BLaER1 treated with 17β-estradiol and CSF1 and Interleukin-3, amounts not matched to agents 10 nM and 100 nM (cell line): ENCODE results near the gene ARRDC5.
"Not testable (repeated sequence)": the region's sequence is repeated elsewhere in the genome, so short reads cannot be mapped to it uniquely, and the experiment has no call there.

Experiments used
- H3K27ac ChIP-seq, 11 experiments: shearing (Covaris generic); formaldehyde crosslinking; 2 replicates each; pipeline ENCODE4 v1.8.1; 2022
- H3K27me3 ChIP-seq, 11 experiments: shearing (Covaris generic); formaldehyde crosslinking; 2 replicates each; pipeline ENCODE4 v1.8.1; 2022
- H3K36me3 ChIP-seq, 11 experiments: shearing (Covaris generic); formaldehyde crosslinking; 2 replicates each; pipeline ENCODE4 v1.8.1; 2022
- H3K4me1 ChIP-seq, 10 experiments: shearing (Covaris generic); formaldehyde crosslinking; 2 replicates each; pipeline ENCODE4 v1.8.1; 2022
- H3K4me2 ChIP-seq, 11 experiments: shearing (Covaris generic); formaldehyde crosslinking; 2 replicates each; pipeline ENCODE4 v1.8.1; 2022
- H3K4me3 ChIP-seq, 10 experiments: shearing (Covaris generic); formaldehyde crosslinking; 2 replicates each; pipeline ENCODE4 v1.8.1; 2022
- H3K9ac ChIP-seq, 11 experiments: shearing (Covaris generic); formaldehyde crosslinking; 2 replicates each; pipeline ENCODE4 v1.8.1; 2022
- H3K9me3 ChIP-seq, 11 experiments: shearing (Covaris generic); formaldehyde crosslinking; replicated peaks in 1 of 11; 2 replicates each; pipeline ENCODE4 v1.8.1; 2022
- H4K20me1 ChIP-seq, 11 experiments: shearing (Covaris generic); formaldehyde crosslinking; 2 replicates each; pipeline ENCODE4 v1.8.1; 2022
- Cebpa-rat ChIP-seq, 11 experiments: shearing (Covaris generic); IDR thresholded peaks; 2 replicates each; pipeline ENCODE4 v1.8.1; 2022

Gene ARRDC5

GRCh38 chr19:4871711-4872110 lies 31.0 kb downstream of the ARRDC5 start:
- peaks cover 0 to 4% (median 1%) of the 10 kb centered on the region in 11 experiments; a peak in 10 of 22 replicates for H4K20me1 ChIP-seq

DNA sequence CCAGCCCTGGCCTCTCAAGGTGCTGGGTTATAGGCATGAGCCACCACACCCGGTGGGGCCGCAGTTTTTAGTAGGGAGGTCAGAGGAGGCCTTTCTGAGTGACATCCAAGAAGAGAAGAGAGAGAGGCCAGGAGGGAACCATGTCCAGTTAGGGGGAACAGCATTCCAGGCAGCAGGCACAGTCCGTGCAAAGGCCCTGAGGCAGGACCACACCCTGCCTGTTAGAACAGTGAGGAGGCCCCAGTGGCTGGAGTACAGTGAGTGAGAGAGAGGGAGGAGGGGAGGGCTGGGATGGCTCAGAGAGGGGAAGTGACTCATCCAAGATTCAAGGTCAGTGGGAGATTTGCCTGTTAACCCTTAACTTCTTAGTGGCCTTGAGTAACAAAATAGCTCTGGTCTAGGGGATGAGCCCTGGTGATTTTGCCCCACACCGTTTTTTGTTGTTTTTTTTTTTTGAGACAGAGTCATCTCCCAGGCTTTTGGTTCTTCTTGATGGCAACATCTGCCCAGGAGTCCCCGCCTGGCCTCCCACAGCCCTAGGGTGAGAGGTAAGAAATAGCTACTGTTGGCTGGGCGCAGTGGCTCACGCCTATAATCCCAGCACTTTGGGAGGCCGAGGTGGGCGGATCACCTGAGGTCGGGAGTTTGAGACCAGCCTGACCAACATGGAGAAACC lies 32.5 kb downstream of the ARRDC5 start:
- Histone ChIP-seq H3K4me1 (peaks cover 55 to 82% (median 75%) of the 10 kb centered on the region in 10 experiments), H3K27ac (peak overlapping the region; percentile 33 to 78 (median 67); a peak in 19 of 22 replicates), H3K4me3 (no peak overlapping the region), H3K36me3 (no peaks in the 10 kb centered on the region), H4K20me1 (peaks cover 0 to 18% (median 10%) of the 10 kb centered on the region in 11 experiments; a peak in 13 of 22 replicates), H3K9me3 (no peaks in the 10 kb centered on the region), H3K9ac (peak overlapping the region in 9 of 11 experiments; percentile 15 to 66 (median 48); a peak in 12 of 22 replicates), H3K27me3 (no peaks in the 10 kb centered on the region), H3K4me2 (peak overlapping the region; percentile 28 to 84 (median 67); a peak in 21 of 22 replicates)
- TF ChIP-seq Cebpa-rat (IDR thresholded peaks at IDR 0.05): no peak

More at GRCh38 chr19:4871711-4872110, 31.0 kb downstream of the ARRDC5 start:
- peak overlapping the region in 7 of 11 experiments; percentile 15 to 84 (median 73); a peak in 6 of 22 replicates for H3K4me2 ChIP-seq
- peak overlapping the region in 1 of 11 experiments; percentile 61; a peak in 1 of 22 replicates for H3K9ac ChIP-seq
- no peak for TF ChIP-seq Cebpa-rat (IDR thresholded peaks at IDR 0.05)
- H3K27me3 ChIP-seq: no peaks in the 10 kb centered on the region
- H3K4me1 ChIP-seq: peaks cover 41 to 83% (median 75%) of the 10 kb centered on the region in 10 experiments
- no peaks in the 10 kb centered on the region for H3K36me3 ChIP-seq
- no peaks in the 10 kb centered on the region for H3K9me3 ChIP-seq
- peak overlapping the region in 4 of 11 experiments; percentile 38 to 78 (median 75); a peak in 6 of 22 replicates for H3K27ac ChIP-seq
- H3K4me3 ChIP-seq: no peak overlapping the region

GRCh38 chr19:4868286-4868834 lies 34.3 kb downstream of the ARRDC5 start:
- peak overlapping the region; percentile 48 to 99 (median 82); a peak in 21 of 22 replicates for H3K4me2 ChIP-seq
- peaks cover 68 to 90% (median 85%) of the 10 kb centered on the region in 10 experiments for H3K4me1 ChIP-seq
- no peaks in the 10 kb centered on the region for H3K27me3 ChIP-seq
- H4K20me1 ChIP-seq: peaks cover 5 to 36% (median 15%) of the 10 kb centered on the region in 11 experiments; a peak in 15 of 22 replicates
- peaks cover 0 to 7% (median 4%) of the 10 kb centered on the region in 11 experiments; a peak in 7 of 22 replicates for H3K36me3 ChIP-seq
- peak overlapping the region in 8 of 10 experiments; percentile 76 to 95 (median 86); a peak in 10 of 20 replicates for H3K4me3 ChIP-seq
- H3K9me3 ChIP-seq: no peaks in the 10 kb centered on the region
- H3K27ac ChIP-seq: peak overlapping the region; percentile 54 to 86 (median 76); a peak in 20 of 22 replicates
- TF ChIP-seq Cebpa-rat (IDR thresholded peaks at IDR 0.05): no peak
- H3K9ac ChIP-seq: peak overlapping the region in 10 of 11 experiments; percentile 77 to 89 (median 83); a peak in 14 of 22 replicates

DNA sequence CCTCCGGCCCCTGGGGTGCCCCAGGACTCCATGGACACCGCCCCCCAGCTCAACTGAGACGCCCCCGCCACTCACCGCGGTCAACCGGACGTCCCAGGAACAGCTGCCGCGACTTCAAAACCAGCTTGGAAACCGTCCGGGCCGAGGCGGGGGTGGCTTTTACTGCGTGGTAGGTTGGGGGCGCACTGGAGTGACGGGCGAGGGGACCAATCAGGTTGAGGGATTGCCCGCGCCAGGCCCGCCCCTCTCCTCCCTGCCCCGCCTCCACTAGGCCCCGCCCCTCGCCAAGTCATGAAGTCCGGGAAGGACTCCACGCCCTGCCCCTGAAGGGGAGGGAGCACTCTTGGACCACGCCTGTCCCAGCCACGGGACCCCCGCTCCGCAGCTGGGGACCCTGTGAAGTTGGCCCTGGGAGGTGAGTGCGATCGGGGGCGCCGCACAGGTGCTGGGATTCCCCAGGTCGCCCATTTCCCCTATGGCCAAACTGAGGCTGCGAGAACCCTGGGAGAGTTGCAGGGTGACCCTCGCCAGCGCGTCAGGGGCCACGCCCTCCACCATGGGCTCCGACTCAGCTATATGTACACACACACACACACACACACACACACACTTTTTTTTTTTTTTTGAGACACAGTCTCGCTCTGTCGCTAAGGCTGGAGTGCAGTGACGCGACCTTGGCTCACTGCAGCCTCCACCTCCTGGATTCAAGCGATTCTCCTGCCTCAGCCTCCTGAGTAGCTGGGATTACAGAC lies 35.0 kb downstream of the ARRDC5 start, which contains the start of gene PLIN3:
PLIN3 (minus strand) TSS at position 134 of the 752 bp plus-strand sequence. CDS start 6,273 bp downstream, outside the sequence.
- H3K9me3 ChIP-seq: no peaks in the 10 kb centered on the region
- no peaks in the 10 kb centered on the region for H3K27me3 ChIP-seq
- peaks cover 5 to 43% (median 15%) of the 10 kb centered on the region in 11 experiments; a peak in 15 of 22 replicates for H4K20me1 ChIP-seq
- H3K27ac ChIP-seq: peak within 1 kb of the TSS; percentile 63 to 86 (median 80); a peak in 21 of 22 replicates
- H3K4me3 ChIP-seq: peak within 1 kb of the TSS; percentile 72 to 95 (median 84)
- peak within 1 kb of the TSS; percentile 82 to 99 (median 97) for H3K4me2 ChIP-seq
- H3K9ac ChIP-seq: peak within 1 kb of the TSS; percentile 78 to 89 (median 84)
- no peak for TF ChIP-seq Cebpa-rat (IDR thresholded peaks at IDR 0.05)
- peaks cover 0 to 14% (median 5%) of the 10 kb centered on the region in 11 experiments; a peak in 16 of 22 replicates for H3K36me3 ChIP-seq
- peaks cover 68 to 89% (median 84%) of the 10 kb centered on the region in 10 experiments for H3K4me1 ChIP-seq

- H4K20me1 ChIP-seq: peaks cover 5 to 52% (median 18%) of the 10 kb centered on the region in 11 experiments; a peak in 16 of 22 replicates
- H3K4me2 ChIP-seq: peak overlapping the region; percentile 82 to 99 (median 97)
- H3K36me3 ChIP-seq: peaks cover 7 to 23% (median 11%) of the 10 kb centered on the region in 11 experiments; a peak in 21 of 22 replicates
- H3K27me3 ChIP-seq: no peaks in the 10 kb centered on the region
- no peaks in the 10 kb centered on the region for H3K9me3 ChIP-seq
- peaks cover 67 to 87% (median 81%) of the 10 kb centered on the region in 10 experiments for H3K4me1 ChIP-seq
- peak overlapping the region; percentile 78 to 89 (median 84) for H3K9ac ChIP-seq
- TF ChIP-seq Cebpa-rat (IDR thresholded peaks at IDR 0.05): no peak
- H3K27ac ChIP-seq: peak overlapping the region; percentile 63 to 86 (median 80); a peak in 21 of 22 replicates
- H3K4me3 ChIP-seq: peak overlapping the region; percentile 72 to 95 (median 84)
Measured at GRCh38 chr19:4866595-4867424, 35.9 kb downstream of the ARRDC5 start.

- Histone ChIP-seq H3K36me3 (peaks cover 63 to 80% (median 67%) of the 10 kb centered on the region in 11 experiments), H4K20me1 (peaks cover under 1 to 90% (median 14%) of the 10 kb centered on the region in 11 experiments; a peak in 16 of 22 replicates), H3K27me3 (no peaks in the 10 kb centered on the region), H3K4me1 (peaks cover 29 to 62% (median 62%) of the 10 kb centered on the region in 10 experiments), H3K9ac (peak overlapping the region in 1 of 11 experiments; percentile 24; a peak in 1 of 22 replicates), H3K4me3 (no peak overlapping the region), H3K27ac (peak overlapping the region in 4 of 11 experiments; percentile 12 to 64 (median 36); a peak in 6 of 22 replicates), H3K4me2 (peak overlapping the region in 9 of 11 experiments; percentile 19 to 68 (median 60); a peak in 10 of 22 replicates), H3K9me3 (no peaks in the 10 kb centered on the region)
- TF ChIP-seq Cebpa-rat (IDR thresholded peaks at IDR 0.05): no peak
Measured at GRCh38 chr19:4861147-4861546, 41.5 kb downstream of the ARRDC5 start.

- Histone ChIP-seq H4K20me1 (peaks cover 0 to 88% (median 11%) of the 10 kb centered on the region in 11 experiments; a peak in 14 of 22 replicates), H3K9ac (peak overlapping the region in 7 of 11 experiments; percentile 18 to 44 (median 36); a peak in 7 of 22 replicates), H3K27me3 (no peaks in the 10 kb centered on the region), H3K4me2 (peak overlapping the region in 8 of 11 experiments; percentile 6 to 68 (median 60); a peak in 15 of 22 replicates), H3K4me3 (no peak overlapping the region), H3K9me3 (no peaks in the 10 kb centered on the region), H3K36me3 (peaks cover 76 to 91% (median 81%) of the 10 kb centered on the region in 11 experiments), H3K27ac (peak overlapping the region in 8 of 11 experiments; percentile 25 to 64 (median 44); a peak in 14 of 22 replicates), H3K4me1 (peaks cover 15 to 48% (median 47%) of the 10 kb centered on the region in 10 experiments)
- TF ChIP-seq Cebpa-rat (IDR thresholded peaks at IDR 0.05): no peak
Measured at GRCh38 chr19:4859697-4860096, 43.0 kb downstream of the ARRDC5 start.

GRCh38 chr19:4856468-4856867 lies 46.2 kb downstream of the ARRDC5 start:
- H3K4me3 ChIP-seq, H3K4me2 ChIP-seq, H3K9me3 ChIP-seq, H3K9ac ChIP-seq, H3K27me3 ChIP-seq, H3K27ac ChIP-seq: not testable (repeated sequence)
- Histone ChIP-seq H4K20me1 (peaks cover 0 to 88% (median 14%) of the 10 kb centered on the region in 11 experiments; a peak in 14 of 22 replicates), H3K4me1 (peaks cover 0 to 32% (median 30%) of the 10 kb centered on the region in 10 experiments; a peak in 17 of 20 replicates), H3K36me3 (peaks cover 89 to 100% (median 98%) of the 10 kb centered on the region in 11 experiments)

DNA sequence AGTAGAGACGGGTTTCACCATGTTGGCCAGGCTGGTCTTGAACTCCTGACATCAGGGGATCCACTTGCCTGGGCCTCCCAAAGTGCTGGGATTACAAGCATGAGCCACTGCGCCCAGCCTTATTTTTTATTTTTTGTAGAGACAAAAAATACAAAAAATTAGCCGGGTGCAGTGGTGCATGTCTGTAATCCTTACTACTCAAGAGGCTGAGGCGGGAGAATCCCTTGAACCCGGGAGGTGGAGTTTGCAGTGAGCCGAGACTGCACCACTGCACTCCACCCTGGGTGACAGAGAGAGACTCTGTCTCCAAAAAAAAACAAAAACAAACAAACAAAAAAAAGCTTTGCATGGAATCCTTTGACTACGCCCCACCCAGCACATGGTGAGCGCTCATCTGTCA lies 49.2 kb downstream of the ARRDC5 start:
- not testable (repeated sequence) for H3K4me3 ChIP-seq, H3K27ac ChIP-seq, H3K27me3 ChIP-seq, H3K4me2 ChIP-seq, H3K9me3 ChIP-seq
- Histone ChIP-seq H3K4me1 (peaks cover 0 to 29% (median 12%) of the 10 kb centered on the region in 10 experiments; a peak in 14 of 20 replicates), H3K9ac (0 out of 22 replicates have a peak overlapping the region, but pooled peaks of 1 of the 11 experiments have one; percentile 3), H4K20me1 (peaks cover 0 to 87% (median 8%) of the 10 kb centered on the region in 11 experiments; a peak in 12 of 22 replicates), H3K36me3 (peaks cover 86 to 100% (median 98%) of the 10 kb centered on the region in 11 experiments)
